Fibroblast of lung (primary cell): Measurements from ENCODE around the gene MAML2. TPM values are rescaled to one million over a fixed set of nuclear protein-coding genes. Genes with fewer than 3 reads are reported as not detected.

Source experiments
- DNase-seq, 2 donors: peaks; one replicate each; pipeline versions ENCODE4 v3.0.0 to v3.0.0-alpha.2; 2010; ENCODE audit warnings: low read depth in 2 of 2
- H2AFZ ChIP-seq: 2 replicates; pipeline ENCODE4 v1.5.1; 2012; ENCODE audit warnings: low read length, control low read depth, inconsistent platforms
- H3K27ac ChIP-seq: 2 replicates; pipeline ENCODE4 v1.5.1; 2011; ENCODE audit warnings: low read length, control low read depth; ENCODE audit not compliant: insufficient read depth
- H3K27me3 ChIP-seq: 2 replicates; pipeline ENCODE4 v1.5.1; 2011; ENCODE audit warnings: mild to moderate bottlenecking, low read length; ENCODE audit not compliant: control insufficient read depth, insufficient read depth
- H3K36me3 ChIP-seq: 2 replicates; pipeline ENCODE4 v1.5.1; 2011; ENCODE audit warnings: low read length; ENCODE audit not compliant: control insufficient read depth, insufficient read depth
- H3K4me1 ChIP-seq: 2 replicates; pipeline ENCODE4 v1.5.1; 2011; ENCODE audit warnings: low read length; ENCODE audit not compliant: control insufficient read depth, insufficient read depth; ENCODE audit errors: extremely low read depth
- H3K4me2 ChIP-seq: 2 replicates; pipeline ENCODE4 v1.5.1; 2011; ENCODE audit warnings: low read length, control low read depth; ENCODE audit not compliant: insufficient read depth; ENCODE audit errors: extremely low read depth
- H3K4me3 ChIP-seq, 4 experiments: fragments of 200-600 bp in 1 of 4; sonication (generic) in 1 of 4; replicated peaks in 1 of 4; 2 replicates each; pipeline ENCODE4 v1.5.1; 2011 to 2016; ENCODE audit warnings: low read length in 4 of 4, low read depth in 3 of 4, mild to moderate bottlenecking in 3 of 4, control low read depth in 2 of 4, inconsistent platforms in 1 of 4, mixed read lengths in 1 of 4; ENCODE audit not compliant: insufficient read depth in 1 of 4; ENCODE audit errors: control extremely low read depth in 1 of 4
- H3K79me2 ChIP-seq: 2 replicates; pipeline ENCODE4 v1.5.1; 2012; ENCODE audit warnings: mild to moderate bottlenecking, low read length, inconsistent platforms; ENCODE audit not compliant: control insufficient read depth, insufficient read depth
- H3K9ac ChIP-seq: 2 replicates; pipeline ENCODE4 v1.5.1; 2011; ENCODE audit warnings: mild to moderate bottlenecking, low read length, control low read depth; ENCODE audit not compliant: insufficient read depth
- H3K9me3 ChIP-seq: 2 replicates; pipeline ENCODE4 v1.5.1; 2012; ENCODE audit warnings: low read depth, low read length; ENCODE audit not compliant: control insufficient read depth, insufficient read depth
- H4K20me1 ChIP-seq: 2 replicates; pipeline ENCODE4 v1.5.1; 2011; ENCODE audit warnings: low read length; ENCODE audit not compliant: control insufficient read depth, insufficient read depth; ENCODE audit errors: extremely low read depth
- CTCF ChIP-seq, 2 donors: IDR thresholded peaks in 1 of 2; conservative IDR thresholded peaks in 1 of 2; 1 replicate in 1 of 2; 2 replicates in 1 of 2; pipeline ENCODE4 v1.5.1; 2011 to 2012; ENCODE audit warnings: low read length in 2 of 2, control low read depth in 1 of 2, inconsistent platforms in 1 of 2, low read depth in 1 of 2, mild to moderate bottlenecking in 1 of 2
- EZH2 ChIP-seq: IDR thresholded peaks from 2 replicates; pipeline ENCODE4 v1.5.1; 2012; ENCODE audit warnings: low read length, control low read depth, mild to moderate bottlenecking; ENCODE audit errors: missing control alignments
- polyA plus RNA-seq, 2 donors: library from polyadenylated mRNA; depleted of rRNA in 1 of 2; stranded (reverse) in 1 of 2; unstranded in 1 of 2; fragments of >200 nt; gene quantifications; 2 replicates each; pipeline ENCODE4 v1.2.1, GENCODE V29; 2011 to 2012; ENCODE audit warnings: missing spikeins in 1 of 2
- total RNA-seq: library from RNA; depleted of rRNA; stranded (reverse); fragments of >200 nt; gene quantifications from 2 replicates; pipeline ENCODE4 v1.2.1, GENCODE V29; 2014

MAML2 gene
- total and polyA plus RNA-seq, 2 donors (not counting 1 experiment from before 2014, with no cell fraction given) = 13.0 to 19.0 TPM

- H3K4me3 ChIP-seq = no peak overlapping the region
- no peak overlapping the region for H3K4me2 ChIP-seq
- H3K27me3 ChIP-seq = no peaks in the 10 kb centered on the region
- no peak for DNase-seq
- no peak overlapping the region for H3K27ac ChIP-seq
- peaks cover 12% of the 10 kb centered on the region for H3K4me1 ChIP-seq
- H3K79me2 ChIP-seq = peaks cover 7% of the 10 kb centered on the region
- TF ChIP-seq CTCF (conservative IDR thresholded peaks at IDR 0.05 in 1 of 2, IDR thresholded peaks at IDR 0.05 in 1 of 2; ENCODE audit: low read depth in 1 of 2, low read length in 2 of 2) (no peak), EZH2 (no peak)
- no peaks in the 10 kb centered on the region for H3K36me3 ChIP-seq
- no peaks in the 10 kb centered on the region for H3K9me3 ChIP-seq
- H4K20me1 ChIP-seq = no peaks in the 10 kb centered on the region
- no peak overlapping the region for H3K9ac ChIP-seq
- H2AFZ ChIP-seq = no peak overlapping the region
These were observed 147.3 kb downstream of the MAML2 start for GRCh38 chr11:96195671-96196070.

- Histone ChIP-seq H3K36me3 (no peaks in the 10 kb centered on the region), H3K79me2 (peaks cover 7% of the 10 kb centered on the region), H3K9me3 (no peaks in the 10 kb centered on the region), H3K27ac (no peak overlapping the region), H3K4me3 (no peak overlapping the region), H4K20me1 (no peaks in the 10 kb centered on the region), H2AFZ (no peak overlapping the region), H3K27me3 (no peaks in the 10 kb centered on the region), H3K4me1 (peaks cover 7% of the 10 kb centered on the region), H3K4me2 (no peak overlapping the region), H3K9ac (no peak overlapping the region)
- TF ChIP-seq CTCF (conservative IDR thresholded peaks at IDR 0.05 in 1 of 2, IDR thresholded peaks at IDR 0.05 in 1 of 2; ENCODE audit: low read depth in 1 of 2, low read length in 2 of 2) = no peak
- TF ChIP-seq EZH2 = no peak
- DNase-seq = no peak
These were observed 148.2 kb downstream of the MAML2 start for GRCh38 chr11:96194581-96195374.

- Histone ChIP-seq H3K4me3 (no peak overlapping the region), H3K27ac (no peak overlapping the region), H3K9ac (no peak overlapping the region), H3K4me2 (no peak overlapping the region), H2AFZ (no peak overlapping the region), H3K4me1 (peaks cover 10% of the 10 kb centered on the region), H3K9me3 (no peaks in the 10 kb centered on the region), H3K27me3 (no peaks in the 10 kb centered on the region), H4K20me1 (no peaks in the 10 kb centered on the region), H3K79me2 (peaks cover 7% of the 10 kb centered on the region), H3K36me3 (no peaks in the 10 kb centered on the region)
- no peak for TF ChIP-seq EZH2
- TF ChIP-seq CTCF (conservative IDR thresholded peaks at IDR 0.05 in 1 of 2, IDR thresholded peaks at IDR 0.05 in 1 of 2; ENCODE audit: low read depth in 1 of 2, low read length in 2 of 2) = no peak
- DNase-seq = no peak
These were observed 149.1 kb downstream of the MAML2 start for GRCh38 chr11:96193745-96194443.
